HG03558 (cell line): ENCODE data around the gene ABHD16A.
A peak's percentile ranks its signal among the peaks of the same experiment; 100 is the strongest.

Source experiments
- ATAC-seq: cut with Tn5 transposase; IDR thresholded peaks from one replicate; pipeline ENCODE4 v1.9.1; 2021; ENCODE audit warnings: moderate number of reproducible peaks; ENCODE audit not compliant: unreplicated experiment; ENCODE audit errors: extremely low read depth

ABHD16A gene

DNA sequence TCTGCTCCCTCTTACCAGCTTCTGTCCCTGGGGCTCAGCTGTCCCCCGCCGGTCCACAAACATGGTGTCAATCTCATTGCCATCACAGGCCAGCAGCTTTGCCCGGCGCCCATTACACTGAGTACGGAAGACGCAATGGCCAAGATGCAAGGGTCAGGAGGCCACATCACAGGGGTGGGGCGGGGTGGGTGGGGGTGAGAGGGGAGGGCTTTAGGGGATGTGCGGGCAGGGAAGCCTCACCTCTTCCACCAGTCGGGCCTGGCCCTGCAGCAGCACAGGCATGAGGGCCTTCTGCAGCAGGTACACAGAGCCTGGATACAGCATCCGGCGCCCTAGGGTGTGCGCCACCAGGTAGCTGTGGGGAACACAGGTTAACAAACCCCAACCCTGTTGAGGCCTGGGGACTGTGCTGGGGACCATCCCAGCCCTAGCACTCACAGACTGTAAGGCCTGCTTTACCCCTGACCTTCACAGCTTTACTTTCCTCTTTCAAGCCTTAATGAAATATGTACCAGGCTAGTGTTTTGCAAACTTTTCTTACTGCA is 11.5 kb downstream of the ABHD16A start:
- ATAC-seq = no peak

DNA sequence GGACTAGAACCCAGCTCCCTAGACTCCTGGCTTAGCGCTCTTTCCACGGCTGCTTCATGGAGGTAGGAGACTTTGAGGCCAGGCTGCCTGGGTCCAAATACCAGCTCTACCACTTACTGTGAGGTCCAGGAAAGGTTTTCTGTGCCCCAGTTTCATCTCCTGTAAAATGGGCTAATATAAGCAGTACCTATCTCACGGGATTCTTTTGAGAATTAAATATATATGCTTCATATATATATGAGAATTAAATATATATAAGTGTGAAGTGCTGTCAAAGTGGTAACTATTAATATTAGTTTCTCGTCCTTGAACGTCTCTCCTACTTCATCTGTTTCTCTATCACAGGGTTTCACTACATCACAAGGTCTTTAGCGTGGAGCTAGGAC is 12.1 kb downstream of the ABHD16A start:
- no peak for ATAC-seq

DNA sequence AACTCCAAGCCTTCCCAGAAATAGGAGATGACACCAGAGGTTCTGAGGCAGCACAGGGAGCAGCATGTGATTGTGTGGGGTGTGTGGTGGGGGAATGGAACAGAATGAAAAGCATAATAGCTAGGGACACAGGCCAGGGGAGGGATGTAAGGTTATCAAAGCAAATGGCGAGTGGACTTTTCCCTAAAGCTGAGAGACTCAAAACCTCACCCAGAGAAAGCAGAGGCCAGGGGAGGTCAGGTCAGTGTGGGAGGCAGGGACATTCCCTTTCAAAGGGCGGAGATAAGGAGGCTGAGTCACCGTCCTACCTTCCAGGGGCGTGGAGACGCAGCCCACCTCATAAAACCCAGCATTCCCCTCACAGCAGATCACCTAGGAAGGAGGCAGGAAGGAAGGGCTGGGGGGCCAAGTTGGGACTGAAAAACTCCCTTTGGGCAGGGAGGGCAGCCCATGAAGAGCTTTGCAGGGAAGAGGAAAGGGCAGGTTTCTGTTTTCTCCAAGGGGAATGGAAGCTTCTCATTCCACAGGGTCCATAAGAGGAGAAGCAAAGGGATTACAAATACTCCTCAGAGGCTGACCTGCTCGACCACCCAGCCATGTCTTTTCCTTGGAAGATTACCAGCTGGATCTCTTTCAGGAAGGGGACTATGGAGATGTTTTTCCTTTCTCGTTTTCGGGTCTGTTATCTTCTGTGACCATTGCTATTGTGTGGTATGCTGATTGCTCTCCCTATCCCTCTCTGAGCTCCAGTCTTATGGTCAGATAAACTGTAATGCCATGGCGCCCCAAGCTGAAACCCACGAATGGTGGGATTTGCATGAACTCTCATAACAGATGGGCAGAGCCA is 12.7 kb downstream of the ABHD16A start:
- no peak for ATAC-seq

DNA sequence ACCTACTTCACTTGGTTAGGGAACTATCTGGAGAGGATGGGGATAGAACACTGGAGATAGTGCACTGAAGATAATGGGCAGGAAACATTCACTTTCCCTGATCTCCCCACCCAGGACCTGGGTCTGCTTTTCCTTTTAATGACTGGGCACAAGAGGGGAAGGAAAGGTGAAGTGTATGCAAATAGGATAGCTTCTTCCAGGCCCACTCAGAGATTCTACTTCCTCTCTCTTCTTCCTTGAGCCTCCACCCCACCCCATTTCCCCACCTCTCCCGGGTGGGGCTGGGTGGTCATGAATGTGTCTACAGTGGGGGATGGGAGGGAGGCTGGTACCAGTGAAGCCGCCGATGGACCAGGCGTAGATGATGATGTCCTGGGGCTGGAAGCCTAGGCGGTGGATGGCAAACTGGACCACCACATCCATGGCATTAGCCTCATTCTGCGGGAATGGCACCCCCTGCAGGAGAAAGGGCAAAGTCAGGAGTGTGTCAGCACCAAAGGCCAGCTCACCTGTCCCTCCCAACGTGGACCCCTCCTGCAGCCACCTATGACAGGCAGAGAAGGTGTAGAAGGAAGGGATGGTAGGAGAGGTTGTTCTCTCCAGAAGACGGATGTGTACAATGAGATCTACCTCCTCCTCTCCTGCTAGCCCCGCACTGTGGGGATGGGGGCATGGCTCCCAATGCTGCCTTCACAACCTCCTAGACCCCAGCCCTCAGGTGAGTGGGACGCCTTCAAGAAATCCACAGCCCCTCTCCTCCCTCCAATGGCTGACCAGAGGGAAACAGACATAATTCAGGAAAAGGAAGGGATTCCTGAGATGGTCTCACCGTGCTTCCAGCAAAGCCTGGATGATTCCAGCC is 13.6 kb downstream of the ABHD16A start:
- no peak for ATAC-seq

DNA sequence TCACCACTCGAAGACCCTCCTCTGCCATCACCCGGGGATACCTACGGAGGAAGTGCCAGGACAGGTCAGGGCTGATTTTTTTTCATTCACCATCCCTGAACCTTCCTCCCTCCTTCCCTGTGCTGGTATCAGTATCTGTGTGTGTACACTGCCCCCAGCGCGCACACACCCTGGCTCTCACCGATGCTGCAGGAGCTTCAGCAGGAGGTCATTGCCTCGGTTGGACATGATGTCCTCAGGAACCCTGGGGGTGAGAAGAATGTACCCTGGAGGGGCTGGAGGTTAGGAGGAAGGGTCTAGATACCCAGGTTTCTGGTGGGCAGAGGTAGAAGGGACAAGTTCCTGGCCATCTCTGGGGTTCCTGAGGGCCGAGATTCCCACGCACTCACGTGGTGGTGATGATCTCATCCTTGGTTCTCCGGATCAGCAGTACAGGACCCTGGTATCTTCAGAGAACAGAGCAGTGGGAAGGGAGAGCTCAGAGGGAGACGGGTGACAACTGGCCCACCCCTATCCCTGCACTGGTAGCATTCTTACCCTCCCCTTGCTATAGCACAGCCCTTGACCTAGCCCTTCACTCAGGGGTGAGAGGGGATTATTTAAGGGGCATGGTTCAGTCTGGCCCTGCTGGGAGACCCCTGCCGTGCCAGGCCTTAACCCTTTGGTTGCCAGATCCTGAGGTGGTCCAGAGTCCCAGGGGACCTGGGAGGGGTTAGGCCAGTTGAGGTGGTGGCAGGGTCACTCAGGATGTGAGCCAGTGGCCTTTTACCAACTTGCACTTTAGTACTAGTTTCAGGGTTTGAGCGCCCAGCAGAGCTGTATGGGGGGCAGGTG is 15.0 kb downstream of the ABHD16A start:
- ATAC-seq = no peak

DNA sequence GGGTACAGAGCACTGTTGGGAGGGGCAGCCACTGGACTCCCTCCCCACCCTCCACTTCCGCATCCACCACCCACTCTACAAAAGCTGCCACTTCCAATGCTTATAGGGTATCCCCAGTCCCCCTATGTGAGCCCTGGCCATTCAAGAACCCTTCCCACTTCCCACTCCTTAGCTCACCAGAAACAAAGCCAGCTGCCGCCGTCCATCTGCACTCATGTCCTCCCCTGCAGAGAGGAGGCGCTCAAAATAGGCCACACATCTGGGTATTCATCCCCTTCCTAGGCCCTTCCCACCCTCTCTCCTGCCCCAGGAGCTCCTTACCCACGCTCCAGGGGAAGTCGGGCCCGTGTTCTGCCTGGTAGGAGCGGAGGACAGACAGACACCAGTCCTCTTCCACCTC is 15.8 kb downstream of the ABHD16A start:
- no peak for ATAC-seq

DNA sequence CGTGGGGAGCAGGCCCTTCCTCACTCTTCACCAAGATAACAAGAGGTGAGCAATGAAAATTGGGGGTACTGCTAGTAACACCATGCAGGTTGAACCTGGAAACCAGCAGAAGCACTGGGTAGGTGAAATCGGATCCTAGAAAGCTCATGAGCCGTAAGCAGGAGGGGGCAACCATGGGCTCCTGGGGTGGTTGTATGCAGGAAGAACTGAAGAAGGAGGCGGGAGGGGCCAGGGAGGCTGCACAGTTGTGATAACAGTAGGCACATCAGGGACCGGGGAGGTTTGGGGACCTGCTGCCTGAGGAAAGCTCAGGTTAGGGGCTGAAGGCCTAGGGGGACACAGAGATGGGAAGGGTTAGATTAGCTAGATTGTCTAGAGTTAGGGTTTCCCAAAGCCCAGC is 16.6 kb downstream of the ABHD16A start:
- ATAC-seq = no peak

DNA sequence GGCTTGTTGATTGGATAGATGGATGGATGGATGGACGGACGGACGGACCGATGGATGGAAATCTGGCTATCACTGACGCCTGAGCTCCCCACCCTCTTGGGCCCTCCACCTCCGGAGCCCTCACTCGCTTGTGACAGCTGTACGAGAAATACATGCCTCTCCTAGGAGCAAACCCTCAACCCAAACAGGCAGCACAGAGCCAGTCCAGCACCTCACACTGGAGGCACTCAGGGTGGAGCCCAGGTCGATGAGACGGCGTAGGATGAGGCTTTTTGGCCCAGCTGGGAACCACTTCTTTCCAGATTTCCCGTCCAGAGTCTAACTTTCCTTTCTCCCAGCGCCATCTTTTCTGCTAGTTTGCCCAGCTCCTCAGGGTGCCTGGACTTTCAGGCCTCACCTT is 19.5 kb downstream of the ABHD16A start:
- no peak for ATAC-seq

DNA sequence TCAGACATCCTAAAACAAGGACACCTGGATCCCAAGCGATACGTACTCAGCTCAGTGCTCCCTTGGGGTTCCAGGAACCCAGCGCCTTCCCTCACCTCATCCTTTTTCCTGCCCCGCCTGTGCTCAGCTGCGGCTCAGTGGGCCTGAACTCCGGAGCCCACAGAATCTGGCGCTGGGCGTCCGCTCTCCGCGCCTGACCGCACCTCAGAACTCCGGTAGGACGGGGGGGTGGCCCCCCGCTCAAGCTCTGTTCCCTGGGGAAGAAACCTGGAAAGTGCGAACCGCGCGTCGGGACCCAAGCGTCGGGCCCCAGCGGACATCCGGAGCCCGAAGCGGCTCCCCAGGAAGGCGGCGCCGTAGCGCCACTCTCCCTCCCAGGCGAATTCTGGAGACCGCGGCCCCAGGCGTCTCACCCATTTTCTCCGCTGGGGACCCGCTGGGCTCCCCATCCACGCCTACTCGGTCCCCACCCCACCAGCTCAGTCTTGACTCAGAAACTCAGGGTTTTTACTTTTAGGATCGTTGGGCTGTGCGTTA is 21.9 kb downstream of the ABHD16A start:
- ATAC-seq = no peak

DNA sequence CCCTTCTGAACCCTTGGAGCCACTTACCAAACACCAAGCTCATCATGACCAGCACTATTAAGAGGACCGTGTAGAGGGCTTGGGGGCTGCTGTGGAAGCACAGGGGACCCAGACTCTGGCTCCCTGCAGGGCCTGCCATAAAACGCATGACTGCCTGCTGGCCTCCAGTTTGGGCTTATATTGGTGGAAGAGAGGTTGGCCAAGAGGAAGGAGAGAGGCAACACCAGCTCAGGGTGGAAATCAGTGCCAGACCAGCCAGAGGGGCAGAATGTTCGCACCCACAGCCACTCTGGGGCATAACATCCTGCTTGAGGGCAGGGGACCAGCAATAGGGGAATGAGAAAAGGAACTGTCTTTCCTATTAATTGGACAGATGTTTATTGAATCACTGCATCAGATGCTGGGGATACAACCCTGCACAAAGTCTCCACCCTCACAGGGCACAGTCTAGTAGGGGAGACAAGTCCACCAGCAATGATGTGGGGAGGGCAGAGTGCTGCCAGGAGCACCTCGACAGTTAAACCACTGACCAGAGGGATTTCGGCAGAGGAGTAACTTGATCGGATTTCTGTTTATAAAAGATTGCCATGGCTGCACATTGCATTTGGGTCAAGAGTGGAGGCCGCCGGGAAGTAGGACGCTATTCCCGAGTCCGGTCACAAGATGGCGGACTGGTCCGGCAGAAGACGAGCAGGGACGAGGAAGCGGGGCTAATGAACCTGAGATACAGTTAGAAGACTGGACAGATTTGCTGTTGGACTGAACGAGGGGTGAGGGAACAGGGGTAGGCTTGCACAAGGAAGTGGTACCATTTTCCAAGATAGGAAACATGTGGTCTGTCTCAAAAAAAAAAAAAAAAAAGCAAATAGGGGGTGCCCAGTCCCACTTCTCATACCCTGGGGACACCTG is 22.6 kb downstream of the ABHD16A start, which contains the start of gene LY6G5C:
Gene LY6G5C (minus strand): TSS at position 842 of the 909 bp plus-strand sequence. CDS start 694 bp downstream, at position 148.
- ATAC-seq = no peak

DNA sequence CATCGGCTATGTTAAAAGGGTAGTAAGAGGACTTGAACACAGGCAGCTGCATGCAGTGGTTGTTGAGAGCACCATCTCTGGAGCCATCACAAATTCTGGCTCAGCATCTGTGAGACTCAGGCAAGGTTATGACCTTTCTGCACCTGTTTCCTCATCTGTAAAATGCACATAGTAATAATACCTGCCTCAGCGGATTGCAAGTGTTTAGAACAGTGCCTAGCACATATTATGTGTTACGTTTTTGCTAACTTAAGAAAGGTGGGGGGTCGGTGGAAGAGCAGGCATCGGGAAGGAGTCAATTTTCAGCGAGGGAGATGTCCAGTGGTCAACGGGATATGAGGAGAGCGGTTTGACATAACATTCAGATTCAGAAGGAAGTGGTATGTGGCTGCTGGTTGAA is 25.2 kb downstream of the ABHD16A start:
- no peak for ATAC-seq

DNA sequence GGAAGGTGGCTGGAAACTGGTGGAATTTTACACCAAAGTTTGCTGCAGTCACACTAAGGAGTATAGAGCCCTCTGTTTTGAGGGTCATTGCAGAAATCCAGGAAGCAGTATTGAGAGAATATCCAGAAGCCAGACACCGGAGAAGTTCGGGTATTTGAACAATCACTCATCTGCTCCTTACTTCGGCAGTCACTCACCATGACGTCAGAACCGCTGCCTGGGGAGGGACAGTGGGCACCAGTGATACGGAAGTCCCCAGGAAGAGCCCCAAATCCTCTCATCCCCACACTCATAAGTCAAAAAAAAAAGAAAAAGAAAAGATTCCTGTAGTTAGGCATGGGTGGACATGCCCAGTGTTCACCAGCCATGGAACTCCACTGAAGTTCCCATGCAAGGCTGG is 26.2 kb downstream of the ABHD16A start:
- no peak for ATAC-seq

DNA sequence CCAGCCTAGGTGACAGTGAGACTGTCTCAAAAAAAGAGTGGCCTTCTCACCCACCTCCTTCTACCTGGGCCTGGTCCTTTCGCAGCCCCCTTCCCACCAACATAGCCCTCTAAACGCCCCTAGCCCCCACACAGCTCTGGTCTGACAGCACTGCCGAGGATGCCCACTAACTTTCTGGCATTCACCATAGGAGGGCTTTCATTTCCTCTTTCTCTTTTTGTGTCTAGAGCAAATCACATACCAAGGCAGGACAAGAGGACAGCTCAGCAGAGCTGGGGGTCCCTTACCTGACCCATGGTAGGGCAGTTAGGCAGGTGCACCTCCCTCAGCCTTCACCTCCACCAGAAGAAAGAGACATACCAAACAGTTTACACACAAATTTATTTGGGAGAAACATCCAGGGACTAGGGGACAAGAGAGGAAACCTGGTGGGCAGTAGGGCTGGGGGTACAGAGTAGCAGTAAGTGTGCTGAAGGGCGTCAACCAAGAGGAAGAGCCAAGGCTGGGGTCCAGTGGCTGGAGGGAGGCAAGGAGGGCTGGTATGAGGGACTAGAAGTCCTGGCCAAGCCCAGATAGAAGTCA is 26.7 kb downstream of the ABHD16A start:
- no peak for ATAC-seq

DNA sequence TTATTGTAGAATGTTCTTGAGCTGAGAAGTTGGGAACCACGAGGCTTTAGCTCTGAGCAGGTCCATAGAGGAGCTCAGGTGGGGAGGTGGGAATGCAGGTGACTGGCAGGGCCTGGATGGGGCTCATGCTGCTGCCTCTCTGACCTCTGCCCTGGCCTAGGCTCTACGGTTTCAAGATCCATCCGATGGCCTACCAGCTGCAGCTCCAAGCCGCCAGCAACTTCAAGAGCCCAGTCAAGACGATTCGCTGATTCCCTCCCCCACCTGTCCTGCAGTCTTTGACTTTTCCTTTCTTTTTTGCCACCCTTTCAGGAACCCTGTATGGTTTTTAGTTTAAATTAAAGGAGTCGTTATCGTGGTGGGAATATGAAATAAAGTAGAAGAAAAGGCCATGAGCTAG is 33.4 kb downstream of the ABHD16A start, which contains the start of gene LY6G5B:
Gene LY6G5B (plus strand): TSS at position 301 of the 400 bp plus-strand sequence. CDS start 975 bp downstream, outside the sequence.
- no peak for ATAC-seq

DNA sequence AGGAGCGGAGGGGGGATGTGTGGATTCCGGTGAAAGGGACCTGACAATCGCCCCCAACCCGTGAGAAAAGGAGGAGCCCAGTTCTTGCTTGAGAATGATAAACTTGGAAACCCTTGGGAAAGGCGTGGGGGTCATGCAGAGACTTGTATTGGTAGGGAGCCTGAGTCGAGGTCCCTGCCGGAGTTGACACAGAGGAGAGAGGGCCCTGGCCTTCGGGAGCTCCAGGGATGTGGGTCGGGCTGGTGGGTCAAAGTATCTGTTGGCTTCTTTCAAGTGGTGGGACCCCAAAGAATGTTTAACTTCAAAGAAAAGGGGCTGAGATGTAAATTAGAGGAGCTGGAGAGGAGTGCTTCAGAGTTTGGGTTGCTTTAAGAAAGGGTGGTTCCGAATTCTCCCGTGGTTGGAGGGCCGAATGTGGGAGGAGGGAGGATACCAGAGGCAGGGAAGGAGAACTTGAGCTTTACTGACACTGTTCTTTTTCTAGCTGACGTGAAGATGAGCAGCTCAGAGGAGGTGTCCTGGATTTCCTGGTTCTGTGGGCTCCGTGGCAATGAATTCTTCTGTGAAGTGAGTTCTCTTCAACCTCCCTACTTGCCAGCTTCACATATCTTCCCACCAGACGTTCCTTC is 36.7 kb downstream of the ABHD16A start:
- no peak for ATAC-seq

DNA sequence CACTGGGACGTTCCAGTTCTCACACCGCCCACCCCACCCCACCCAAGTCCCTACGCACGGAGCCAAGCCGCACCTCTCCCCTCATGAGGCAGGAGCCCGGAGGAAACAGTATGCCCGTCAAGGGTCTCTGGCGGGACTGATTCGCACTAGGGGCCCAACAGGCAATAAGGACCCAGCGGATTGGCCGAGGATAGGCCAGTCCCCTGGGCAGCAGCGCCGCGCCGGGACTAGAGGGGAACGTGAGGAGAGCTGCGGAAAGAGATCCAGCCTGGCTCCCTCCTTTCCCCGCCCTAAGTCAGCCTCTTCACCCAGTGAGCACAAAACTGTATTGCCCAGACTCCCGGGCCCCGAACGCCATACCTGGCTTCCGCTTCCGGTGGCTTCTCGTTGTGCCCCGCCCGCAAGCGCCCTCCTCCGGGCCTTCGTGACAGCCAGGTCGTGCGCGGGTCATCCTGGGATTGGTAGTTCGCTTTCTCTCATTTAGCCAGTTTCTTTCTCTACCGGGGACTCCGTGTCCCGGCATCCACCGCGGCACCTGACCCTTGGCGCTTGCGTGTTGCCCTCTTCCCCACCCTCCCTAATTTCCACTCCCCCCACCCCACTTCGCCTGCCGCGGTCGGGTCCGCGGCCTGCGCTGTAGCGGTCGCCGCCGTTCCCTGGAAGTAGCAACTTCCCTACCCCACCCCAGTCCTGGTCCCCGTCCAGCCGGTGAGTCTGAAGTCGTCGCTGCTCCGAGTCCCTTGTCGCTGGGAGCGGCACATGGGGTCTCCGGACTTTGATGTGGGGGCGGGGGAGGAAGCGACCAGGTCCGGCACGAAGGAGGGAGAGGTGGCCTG is 37.4 kb downstream of the ABHD16A start, which contains the start of gene CSNK2B:
Gene CSNK2B (plus strand): TSS at position 580 of the 836 bp plus-strand sequence. CDS start 752 bp downstream, outside the sequence.
- ATAC-seq = peak; percentile 45
